Measurements from ENCODE around the gene NRXN2. TPM values are rescaled to one million over a fixed set of nuclear protein-coding genes. Genes with fewer than 3 reads are reported as not detected.

NRXN2 gene
- total and polyA plus RNA-seq, 10 of the 15 experiments (the other 5 are each of a cell fraction or from before 2014, with no cell fraction given): 0.03 to 1.4 (median 0.23) TPM

GRCh38 chr11:64694821-64695365 lies 28.1 kb downstream of the NRXN2 start:
- in situ Hi-C loops (cut with MboI): no loop called here
- Histone ChIP-seq H3K79me2 (ENCODE audit: control insufficient read depth, insufficient read depth, low read length) (no peaks in the 10 kb centered on the region), H3K36me3 (ENCODE audit: control insufficient read depth in 2 of 2, insufficient read depth in 2 of 2, low read length in 1 of 2) (no peaks in the 10 kb centered on the region), H3K27me3 (replicated peaks in 1 of 2; ENCODE audit: control insufficient read depth in 2 of 2, insufficient read depth in 2 of 2, low read length in 1 of 2) (peaks cover 0 to 2% of the 10 kb centered on the region in 2 experiments), H3K4me2 (ENCODE audit: control insufficient read depth, insufficient read depth) (no peak overlapping the region), H2AFZ (ENCODE audit: control insufficient read depth, low read depth, low read length) (no peak overlapping the region; the same call in 1 of the 2 replicates), H3K9ac (ENCODE audit: control insufficient read depth, insufficient read depth, low read length) (no peak overlapping the region), H3K4me3 (no peak overlapping the region), H3K9me3 (replicated peaks; ENCODE audit: control insufficient read depth, insufficient read depth, low read length) (no peaks in the 10 kb centered on the region), H3K27ac (ENCODE audit: control insufficient read depth, insufficient read depth) (no peak overlapping the region), H3K4me1 (ENCODE audit: control insufficient read depth, insufficient read depth, low read length) (0 out of 2 replicates have a peak, but pooled peaks cover 3% of the 10 kb centered on the region), H4K20me1 (ENCODE audit: control insufficient read depth, insufficient read depth) (no peaks in the 10 kb centered on the region)
- ChIA-PET POLR2A (interaction anchor here (0.9 kb wide), 1 partner anchor 352 kb away, joined by 3 read pairs; no protein-coding TSS in a partner anchor), CTCF (interaction anchor here (0.9 to 1.5 kb wide), 5 partner anchors 8 to 246 kb away, joined by 3 to 6 read pairs (median 4); partner anchors contain the start of gene RASGRP2), SMC1A (ENCODE audit: uncharacterized antibody, unreplicated experiment) (interaction anchor here (1.3 to 1.6 kb wide), 2 partner anchors 15 to 21 kb away, joined by 4 read pairs; no protein-coding TSS in a partner anchor), RAD21 (ENCODE audit: unreplicated experiment) (interaction anchor here (0.8 to 1.5 kb wide), 3 partner anchors 14 to 44 kb away, joined by 3 to 7 read pairs (median 4); no protein-coding TSS in a partner anchor)
- no TSS peak for BruUV-seq (replicated peaks)
- TF ChIP-seq ATF7 (IDR thresholded peaks at IDR 0.05; ENCODE audit: low read depth) (no peak), POLR2A (IDR thresholded peaks at IDR 0.05; ENCODE audit: low read depth, low read length) (no peak), MEF2B (IDR thresholded peaks at IDR 0.05; ENCODE audit: partially characterized antibody, poor library complexity, severe bottlenecking) (no peak), E2F4 (IDR thresholded peaks at IDR 0.05; ENCODE audit: low read depth, low read length) (no peak), RB1 (IDR thresholded peaks at IDR 0.05; ENCODE audit: borderline replicate concordance) (no peak), EGR1 (IDR thresholded peaks at IDR 0.05; ENCODE audit: borderline replicate concordance in 1 of 2, low read depth in 2 of 2, low read length in 2 of 2) (no peak), PAX5 (IDR thresholded peaks at IDR 0.05; ENCODE audit: borderline replicate concordance, low read depth, low read length) (peak; percentile 89), SRF (IDR thresholded peaks at IDR 0.05; ENCODE audit: low read depth in 2 of 2, low read length in 2 of 2) (no peak), MAX (IDR thresholded peaks at IDR 0.05; ENCODE audit: low read depth, low read length) (no peak), E2F8 (IDR thresholded peaks at IDR 0.05; ENCODE audit: low read depth, partially characterized antibody) (no peak), YY1 (IDR thresholded peaks at IDR 0.05; ENCODE audit: low read depth, low read length) (peak; percentile 94), EED (IDR thresholded peaks at IDR 0.05; ENCODE audit: low read depth) (no peak), SPI1 (IDR thresholded peaks at IDR 0.05; ENCODE audit: borderline replicate concordance, insufficient read depth, low read depth, low read length) (no peak), NR2C2 (IDR thresholded peaks at IDR 0.05; ENCODE audit: borderline replicate concordance, control insufficient read depth, insufficient read length, low read depth) (no peak)
- 0% methylated on average over 5 of the region's 5 CpGs for WGBS (ENCODE audit: insufficient coverage, insufficient replicate concordance, low lambda C conversion rate, missing lambda C conversion rate)
- FAIRE-seq: peak; percentile 41
- no peak for DNase-seq (ENCODE audit: low read depth, low spot score)
- intact Hi-C loops (cut with micrococcal nuclease; ENCODE audit: unreplicated experiment): no loop called here
- ATAC-seq: peak; percentile 96
